ENCODE measurements around the gene CD80.

DNA sequence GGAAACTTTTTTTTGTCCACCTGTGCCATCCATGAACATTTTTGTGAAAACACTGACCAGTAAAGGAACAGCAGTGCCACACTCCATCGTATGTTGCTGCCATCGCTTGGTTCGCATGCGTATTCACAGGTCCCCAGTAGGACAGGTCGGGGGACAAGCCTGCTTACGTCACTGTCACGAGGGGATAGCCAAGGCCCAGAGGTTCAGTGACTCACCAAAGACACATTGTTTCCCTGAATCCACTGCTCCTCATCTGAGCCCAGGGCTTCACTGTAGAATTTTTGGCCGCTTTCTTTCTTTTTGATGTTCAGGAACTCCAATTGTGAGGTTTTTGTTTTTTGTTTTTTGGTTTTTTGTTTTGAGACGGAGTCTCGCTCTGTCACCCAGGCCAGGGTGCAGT lies 25.8 kb upstream of the CD80 start:
- TF ChIP-seq CTCF (IDR thresholded peaks at IDR 0.05 in 4 of 5, conservative IDR thresholded peaks at IDR 0.05 in 1 of 5) (no peak), POLR2A (IDR thresholded peaks at IDR 0.05) (no peak)
